CD8-positive, alpha-beta memory T cell (primary cell): Measurements from ENCODE around the gene INSC. TPM values are rescaled to one million over a fixed set of nuclear protein-coding genes. Genes with fewer than 3 reads are reported as not detected.

Experiments
- CTCF ChIA-PET: fragments of 350-600 bp; sonication (Branson Sonifier 250); formaldehyde crosslinking; loops from one replicate; lab custom pipeline; 2021; ENCODE audit warnings: antibody characterized with exemption; lab: Charles Lee
- POLR2A ChIA-PET: fragments of 350-600 bp; sonication (Branson Sonifier 250); formaldehyde crosslinking; loops from one replicate; lab custom pipeline; 2021; ENCODE audit warnings: antibody characterized with exemption; lab: Charles Lee
- DNase-seq, 5 donors: peaks; one replicate each; pipeline versions ENCODE4 v3.0.0 to v3.0.0-alpha.2; 2020 to 2022; ENCODE audit warnings: mixed read lengths in 1 of 5
- H3K27ac ChIP-seq: one replicate; pipeline ENCODE4 v1.7.0; 2013; ENCODE audit warnings: low read depth, mild to moderate bottlenecking, low read length, moderate library complexity
- H3K27me3 ChIP-seq: 2 replicates; pipeline ENCODE4 v1.7.0; 2013; ENCODE audit warnings: low read length, mild to moderate bottlenecking; ENCODE audit not compliant: insufficient read depth, poor library complexity, severe bottlenecking
- H3K36me3 ChIP-seq: 2 replicates; pipeline ENCODE4 v1.7.0; 2013; ENCODE audit warnings: mild to moderate bottlenecking, low read length, moderate library complexity; ENCODE audit not compliant: insufficient read depth
- H3K4me1 ChIP-seq: 2 replicates; pipeline ENCODE4 v1.7.0; 2013; ENCODE audit warnings: mild to moderate bottlenecking, low read length, moderate library complexity; ENCODE audit not compliant: insufficient read depth
- H3K4me3 ChIP-seq: 2 replicates; pipeline ENCODE4 v1.7.0; 2013; ENCODE audit warnings: mild to moderate bottlenecking, low read length
- H3K9me3 ChIP-seq: 2 replicates; pipeline ENCODE4 v1.7.0; 2013; ENCODE audit warnings: mild to moderate bottlenecking, low read length
- H3K27ac Mint-ChIP-seq, 8 donors: one replicate each; pipeline ENCODE4 v1.8.0; 2020 to 2021; ENCODE audit warnings: mixed read lengths in 8 of 8, mild to moderate bottlenecking in 6 of 8, inconsistent platforms in 3 of 8, moderate library complexity in 3 of 8
- H3K27me3 Mint-ChIP-seq, 2 donors: one replicate each; pipeline ENCODE4 v1.8.0; 2020 to 2021; ENCODE audit warnings: mixed read lengths in 2 of 2, mild to moderate bottlenecking in 1 of 2, moderate library complexity in 1 of 2
- H3K36me3 Mint-ChIP-seq, 3 donors: one replicate each; pipeline ENCODE4 v1.8.0; 2020 to 2021; ENCODE audit warnings: mixed read lengths in 3 of 3, inconsistent platforms in 1 of 3, mild to moderate bottlenecking in 1 of 3
- H3K4me1 Mint-ChIP-seq, 3 donors: one replicate each; pipeline ENCODE4 v1.8.0; 2020 to 2021; ENCODE audit warnings: mixed read lengths in 3 of 3, inconsistent platforms in 1 of 3, mild to moderate bottlenecking in 1 of 3
- H3K4me3 Mint-ChIP-seq, 7 donors: one replicate each; pipeline ENCODE4 v1.8.0; 2020 to 2021; ENCODE audit warnings: mixed read lengths in 7 of 7, mild to moderate bottlenecking in 6 of 7, moderate library complexity in 4 of 7, inconsistent platforms in 2 of 7
- H3K9me3 Mint-ChIP-seq, 5 donors: one replicate each; pipeline ENCODE4 v1.8.0; 2020 to 2022; ENCODE audit warnings: mixed read lengths in 5 of 5, mild to moderate bottlenecking in 3 of 5, moderate library complexity in 2 of 5, inconsistent platforms in 1 of 5
- polyA plus RNA-seq: library from polyadenylated mRNA; unstranded; fragments of 300-500 nt; fragmentation: Illumina TruSeq; gene quantifications from one replicate; pipeline ENCODE4 v1.2.3, GENCODE V29; 2021
- total RNA-seq, 2 experiments: library from RNA; stranded (reverse); gene quantifications; one replicate each; pipeline ENCODE4 v1.2.3, GENCODE V29; 2021

INSC gene
- total and polyA plus RNA-seq, 3 experiments from 2014 or later, result not detected

DNA sequence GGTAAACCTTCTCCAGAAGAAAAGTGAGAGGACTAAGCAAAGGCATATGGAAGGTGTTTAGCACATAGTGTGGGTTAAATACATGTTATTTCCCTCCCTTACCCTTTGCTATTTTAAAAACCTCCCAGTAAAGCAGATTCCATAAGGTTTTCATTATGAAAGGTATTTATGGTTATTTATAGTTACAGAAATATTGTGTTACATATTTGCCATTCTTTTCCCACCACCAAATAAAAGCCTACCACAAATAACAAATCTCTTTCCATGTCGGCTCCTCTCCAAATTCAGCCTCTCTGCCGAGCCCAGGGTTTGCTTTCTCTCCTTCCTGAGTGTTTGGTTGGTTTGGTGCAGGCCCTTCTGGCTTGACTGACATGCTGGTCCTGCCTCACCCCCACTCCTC is 64.4 kb downstream of the INSC start:
- Mint-ChIP-seq H3K27me3 (peaks cover 7 to 8% of the 10 kb centered on the region in 2 donors), H3K36me3 (no peaks in the 10 kb centered on the region), H3K4me1 (no peaks in the 10 kb centered on the region), H3K27ac (no peak overlapping the region), H3K4me3 (no peak overlapping the region), H3K9me3 (peaks cover 0 to 1% (median 0%) of the 10 kb centered on the region in 5 donors)
- no peak for DNase-seq
- POLR2A ChIA-PET, result no interaction called here
- Histone ChIP-seq H3K36me3 (no peaks in the 10 kb centered on the region), H3K27me3 (no peaks in the 10 kb centered on the region), H3K27ac (no peak overlapping the region), H3K4me1 (no peaks in the 10 kb centered on the region), H3K9me3 (no peaks in the 10 kb centered on the region), H3K4me3 (no peak overlapping the region)
- CTCF ChIA-PET, result no interaction called here

DNA sequence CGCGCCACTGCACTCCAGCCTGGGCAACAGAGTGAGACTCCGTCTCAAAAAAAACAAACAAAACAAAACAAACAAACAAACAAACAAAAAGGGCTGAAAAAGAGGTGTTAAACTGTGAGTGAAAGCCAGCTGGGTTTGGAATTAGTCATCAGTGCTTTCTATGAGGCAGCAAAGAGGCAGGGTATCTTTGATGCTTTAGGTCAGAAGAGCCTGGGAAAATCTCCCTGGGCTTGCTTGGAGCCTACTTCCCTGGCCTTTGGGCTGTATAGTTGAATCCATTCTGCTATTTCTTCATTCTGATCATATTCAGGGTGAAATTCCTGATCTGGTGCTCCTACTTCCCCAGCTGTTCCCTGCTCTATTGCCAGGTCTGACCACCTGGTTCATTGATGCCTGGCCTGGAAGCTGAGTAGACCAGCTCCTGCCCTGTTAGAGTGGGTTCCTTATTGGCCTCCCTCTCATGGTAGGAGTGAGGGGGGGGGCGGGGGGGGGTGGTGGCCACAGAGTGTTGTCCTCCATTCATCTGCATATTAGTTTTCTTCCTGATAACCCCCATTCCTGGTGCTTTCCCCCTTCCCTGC is 65.6 kb downstream of the INSC start:
- POLR2A ChIA-PET, result no interaction called here
- no peaks in the 10 kb centered on the region for H3K36me3 ChIP-seq
- H3K9me3 ChIP-seq, result no peaks in the 10 kb centered on the region
- H3K4me1 Mint-ChIP-seq, result no peaks in the 10 kb centered on the region
- no peaks in the 10 kb centered on the region for H3K4me1 ChIP-seq
- no peaks in the 10 kb centered on the region for H3K36me3 Mint-ChIP-seq
- no peak for DNase-seq
- peaks cover 3 to 7% of the 10 kb centered on the region in 2 donors for H3K27me3 Mint-ChIP-seq
- CTCF ChIA-PET, result no interaction called here
- H3K27me3 ChIP-seq, result no peaks in the 10 kb centered on the region
- H3K9me3 Mint-ChIP-seq, result peaks cover 0 to 1% (median 0%) of the 10 kb centered on the region in 5 donors
- H3K4me3 ChIP-seq, result no peak overlapping the region
- H3K27ac ChIP-seq, result no peak overlapping the region
- H3K27ac Mint-ChIP-seq, result peak overlapping the region in 1 of 8 donors; percentile 33
- no peak overlapping the region for H3K4me3 Mint-ChIP-seq

DNA sequence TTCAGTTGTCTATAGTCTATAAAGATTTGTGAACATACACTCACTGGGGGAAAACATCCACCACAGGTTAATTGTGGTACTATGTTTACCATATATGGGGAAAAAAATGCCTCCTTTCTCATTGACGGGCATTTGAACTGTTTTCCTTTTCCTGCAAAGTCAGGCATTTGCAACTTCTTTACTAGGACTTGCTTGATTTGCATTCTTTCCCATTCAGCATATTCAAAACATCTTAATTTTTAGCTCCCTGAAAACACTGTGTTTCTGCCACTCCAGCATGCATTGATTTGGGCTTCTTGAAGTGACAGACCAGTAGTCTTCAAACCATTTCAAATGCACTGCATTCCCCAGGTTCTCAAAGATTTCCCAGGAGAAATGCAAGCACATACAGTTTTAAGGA is 67.6 kb downstream of the INSC start:
- Mint-ChIP-seq H3K9me3 (no peaks in the 10 kb centered on the region), H3K4me3 (no peak overlapping the region), H3K27ac (no peak overlapping the region), H3K4me1 (no peaks in the 10 kb centered on the region), H3K36me3 (no peaks in the 10 kb centered on the region), H3K27me3 (peaks cover 3 to 5% of the 10 kb centered on the region in 2 donors)
- Histone ChIP-seq H3K36me3 (no peaks in the 10 kb centered on the region), H3K4me3 (no peak overlapping the region), H3K27me3 (no peaks in the 10 kb centered on the region), H3K27ac (no peak overlapping the region), H3K4me1 (no peaks in the 10 kb centered on the region), H3K9me3 (no peaks in the 10 kb centered on the region)
- DNase-seq, result no peak
- ChIA-PET CTCF (no interaction called here), POLR2A (no interaction called here)

DNA sequence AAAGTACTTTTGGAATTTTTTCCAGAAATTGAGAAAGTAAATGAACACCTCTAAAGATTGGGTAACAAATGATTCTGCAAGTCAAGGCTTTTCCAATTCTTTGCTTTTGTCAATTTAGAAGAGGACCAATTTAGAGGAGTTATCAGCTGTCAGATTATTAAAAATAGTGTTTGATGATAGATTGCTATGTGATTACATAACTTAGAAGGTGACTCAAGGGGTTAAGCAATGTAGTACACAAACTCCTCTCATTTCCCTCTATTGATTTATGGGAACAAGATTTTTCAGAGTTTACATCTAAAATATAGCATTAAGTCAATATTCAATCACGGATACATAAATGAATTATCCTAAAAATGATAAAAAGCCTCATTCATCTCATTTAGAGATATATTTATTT is 70.3 kb downstream of the INSC start:
- CTCF ChIA-PET, result no interaction called here
- no peak overlapping the region for H3K4me3 ChIP-seq
- no peaks in the 10 kb centered on the region for H3K4me1 ChIP-seq
- POLR2A ChIA-PET, result no interaction called here
- Mint-ChIP-seq H3K27me3 (peaks cover 0 to 7% of the 10 kb centered on the region in 2 donors), H3K36me3 (no peaks in the 10 kb centered on the region), H3K4me3 (no peak overlapping the region), H3K27ac (no peak overlapping the region), H3K9me3 (no peaks in the 10 kb centered on the region), H3K4me1 (no peaks in the 10 kb centered on the region)
- no peaks in the 10 kb centered on the region for H3K27me3 ChIP-seq
- no peaks in the 10 kb centered on the region for H3K36me3 ChIP-seq
- no peak overlapping the region for H3K27ac ChIP-seq
- no peak for DNase-seq
- no peaks in the 10 kb centered on the region for H3K9me3 ChIP-seq

DNA sequence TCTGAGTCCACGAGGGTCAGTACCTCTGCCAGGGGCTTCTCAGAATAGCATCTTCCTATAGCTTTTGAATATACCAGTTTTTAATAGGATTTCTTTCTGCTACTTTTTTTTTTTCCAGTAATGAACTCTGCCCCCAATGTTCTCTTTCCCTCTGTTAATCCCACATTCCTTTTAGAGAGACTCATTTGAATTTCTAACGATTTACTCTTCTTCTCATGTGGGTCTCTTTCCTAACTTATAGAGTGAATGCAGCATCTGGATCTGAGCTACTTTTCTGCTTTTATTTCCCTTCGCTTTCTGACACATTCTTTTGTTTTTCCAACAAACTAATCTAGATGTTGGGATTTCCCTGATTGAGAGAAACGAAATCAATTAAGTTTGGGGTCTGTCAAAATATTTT is 71.4 kb downstream of the INSC start:
- no peak overlapping the region for H3K27ac Mint-ChIP-seq
- no peak for DNase-seq
- Histone ChIP-seq H3K27ac (no peak overlapping the region), H3K27me3 (no peaks in the 10 kb centered on the region), H3K9me3 (no peaks in the 10 kb centered on the region), H3K4me1 (no peaks in the 10 kb centered on the region), H3K36me3 (no peaks in the 10 kb centered on the region), H3K4me3 (no peak overlapping the region)
- no peaks in the 10 kb centered on the region for H3K36me3 Mint-ChIP-seq
- ChIA-PET CTCF (no interaction called here), POLR2A (no interaction called here)
- no peak overlapping the region for H3K4me3 Mint-ChIP-seq
- H3K9me3 Mint-ChIP-seq, result no peaks in the 10 kb centered on the region
- H3K4me1 Mint-ChIP-seq, result no peaks in the 10 kb centered on the region
- peaks cover 0 to 7% of the 10 kb centered on the region in 2 donors for H3K27me3 Mint-ChIP-seq

DNA sequence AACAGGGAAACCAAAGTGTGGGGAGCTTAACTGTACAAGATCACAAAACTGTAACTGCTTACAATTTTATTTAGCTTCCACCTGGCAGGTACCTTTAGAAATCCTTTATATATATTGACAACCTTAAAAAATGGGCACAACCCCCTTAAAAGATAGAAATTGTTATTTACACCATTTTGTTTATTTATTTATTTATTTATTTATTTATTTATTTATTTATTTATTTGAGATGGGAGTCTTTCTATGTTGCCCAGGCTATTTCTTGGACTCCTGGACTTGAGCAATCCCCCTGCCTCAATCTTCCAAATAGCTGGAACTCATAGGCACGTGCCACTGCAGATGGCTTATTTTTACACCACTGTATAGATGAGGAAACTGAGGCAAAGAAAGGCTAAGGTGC is 74.5 kb downstream of the INSC start:
- Histone ChIP-seq H3K4me3 (no peak overlapping the region), H3K36me3 (no peaks in the 10 kb centered on the region), H3K27me3 (no peaks in the 10 kb centered on the region), H3K27ac (no peak overlapping the region), H3K4me1 (no peaks in the 10 kb centered on the region), H3K9me3 (no peaks in the 10 kb centered on the region)
- no peak overlapping the region for H3K4me3 Mint-ChIP-seq
- H3K27ac Mint-ChIP-seq, result no peak overlapping the region
- ChIA-PET CTCF (no interaction called here), POLR2A (no interaction called here)
- no peaks in the 10 kb centered on the region for H3K36me3 Mint-ChIP-seq
- no peaks in the 10 kb centered on the region for H3K4me1 Mint-ChIP-seq
- no peak for DNase-seq
- H3K9me3 Mint-ChIP-seq, result no peaks in the 10 kb centered on the region
- peaks cover 1 to 18% of the 10 kb centered on the region in 2 donors for H3K27me3 Mint-ChIP-seq

DNA sequence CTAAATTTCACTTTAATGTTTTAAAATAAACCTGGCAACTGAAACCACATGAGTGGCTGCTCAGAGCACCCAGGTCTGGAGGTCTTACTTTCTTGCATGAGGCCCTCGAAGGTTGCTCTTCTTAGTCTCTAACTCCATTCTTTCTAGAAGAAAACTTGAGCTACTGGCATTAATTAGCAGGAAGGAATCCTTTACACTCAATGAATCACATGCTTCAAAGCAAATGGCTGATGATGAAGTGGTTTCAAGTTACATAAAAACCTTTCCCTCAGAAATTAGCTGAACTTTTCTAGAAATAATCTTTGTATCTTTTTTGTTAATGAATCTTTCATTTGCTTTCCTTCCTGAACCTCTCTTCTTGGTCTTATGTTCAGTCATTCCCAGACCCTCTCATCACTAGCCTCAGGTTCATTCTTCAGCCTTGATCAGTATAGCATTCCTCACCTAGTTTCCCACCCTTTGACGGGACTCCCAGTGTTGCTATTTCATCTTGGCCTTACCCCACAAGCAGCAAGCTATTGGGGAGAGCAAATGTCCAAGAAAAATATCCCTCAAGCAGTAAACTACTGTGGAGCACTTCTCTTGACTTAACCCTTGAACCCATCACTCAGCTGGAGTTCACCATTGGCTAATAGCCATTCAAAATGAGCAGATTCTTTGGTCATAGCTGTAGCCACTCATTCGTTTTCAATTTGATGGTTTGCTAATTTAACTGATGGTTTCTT is 75.1 kb downstream of the INSC start:
- POLR2A ChIA-PET, result no interaction called here
- H3K27me3 ChIP-seq, result no peaks in the 10 kb centered on the region
- no peak overlapping the region for H3K27ac ChIP-seq
- Mint-ChIP-seq H3K27me3 (peaks cover 1 to 18% of the 10 kb centered on the region in 2 donors), H3K4me1 (no peaks in the 10 kb centered on the region), H3K27ac (no peak overlapping the region), H3K36me3 (no peaks in the 10 kb centered on the region), H3K9me3 (no peaks in the 10 kb centered on the region), H3K4me3 (no peak overlapping the region)
- no peak for DNase-seq
- CTCF ChIA-PET, result no interaction called here
- H3K36me3 ChIP-seq, result no peaks in the 10 kb centered on the region
- no peak overlapping the region for H3K4me3 ChIP-seq
- no peaks in the 10 kb centered on the region for H3K9me3 ChIP-seq
- H3K4me1 ChIP-seq, result no peaks in the 10 kb centered on the region

DNA sequence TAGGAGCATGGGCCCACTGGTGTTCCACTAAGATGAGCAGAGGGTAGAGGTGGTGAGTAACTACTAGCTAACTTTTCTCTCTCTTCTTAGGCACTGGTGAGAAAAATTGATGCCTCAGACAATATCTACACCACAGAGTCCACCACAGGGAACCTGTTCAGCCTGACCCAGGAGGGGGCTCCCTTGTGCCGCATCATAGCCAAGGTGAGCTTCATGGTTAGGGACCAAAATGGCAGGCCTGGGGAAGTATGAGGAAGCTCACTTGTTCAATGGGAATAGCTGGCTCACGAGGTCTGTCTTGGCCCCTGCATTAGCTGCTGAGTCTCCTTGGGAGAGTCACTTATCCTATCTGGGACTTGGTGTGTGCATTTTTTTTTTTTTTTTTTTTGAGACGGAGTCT is 75.9 kb downstream of the INSC start:
- Mint-ChIP-seq H3K4me1 (no peaks in the 10 kb centered on the region), H3K4me3 (no peak overlapping the region), H3K27me3 (peaks cover 1 to 18% of the 10 kb centered on the region in 2 donors), H3K9me3 (no peaks in the 10 kb centered on the region), H3K36me3 (no peaks in the 10 kb centered on the region), H3K27ac (no peak overlapping the region)
- POLR2A ChIA-PET, result no interaction called here
- Histone ChIP-seq H3K36me3 (no peaks in the 10 kb centered on the region), H3K9me3 (no peaks in the 10 kb centered on the region), H3K4me3 (no peak overlapping the region), H3K4me1 (no peaks in the 10 kb centered on the region), H3K27ac (no peak overlapping the region), H3K27me3 (no peaks in the 10 kb centered on the region)
- no peak for DNase-seq
- CTCF ChIA-PET, result no interaction called here
